Left colon (tissue), 2 donors: ENCODE data around the gene SLC2A10. TPM values are rescaled to one million over a fixed set of nuclear protein-coding genes. Genes with fewer than 3 reads are reported as not detected.

Source experiments
- ATAC-seq: fragments of 200-7000 bp; cut with Tn5 transposase; one replicate; pipeline ENCODE4 v1.9.1; 2020; ENCODE audit warnings: mild to moderate bottlenecking, moderate library complexity
- DNase-seq, 2 donors: peaks; one replicate each; pipeline ENCODE4 v3.0.0-alpha.2; 2020
- intact Hi-C, 2 donors: fragments of 100-400 bp; cut with DNase I in 1 of 2; cut with micrococcal nuclease in 1 of 2; formaldehyde crosslinking; loops; one replicate each; pipeline versions ENCODE4 v1.11.2 to v1.14.0; 2022; cut with DNase I, micrococcal nuclease
- total RNA-seq, 2 donors: library from RNA; stranded (reverse); fragmentation: NEBNext Ultra II Directional; extraction: Animal tissue kit (Norgen Biotek cat#: 25700); gene quantifications; one replicate each; pipeline ENCODE4 v1.2.1, GENCODE V29; 2021
- donor health status: DM: no; HTN: no; CAD: no.
- donor health status: DM: yes; HTN: yes; CAD: no.

Gene SLC2A10
- total RNA-seq, 2 donors from 2014 or later = 29.1 to 29.6 TPM

GRCh38 chr20:46717818-46718541, 8.5 kb downstream of the SLC2A10 start:
- no peak for DNase-seq
- no peak for ATAC-seq
- intact Hi-C loops = no loop called here

GRCh38 chr20:46720019-46720418, 10.6 kb downstream of the SLC2A10 start:
- intact Hi-C loops = no loop called here
- DNase-seq = no peak
- no peak for ATAC-seq

- no peak for DNase-seq
- ATAC-seq = no peak
- intact Hi-C loops = no loop called here
Observed at GRCh38 chr20:46720776-46721425, 11.5 kb downstream of the SLC2A10 start.

- intact Hi-C loops = no loop called here
- ATAC-seq (no peak), DNase-seq (peak in 1 of 2 donors; percentile 2)
Observed at GRCh38 chr20:46721476-46721875, 12.0 kb downstream of the SLC2A10 start.

- no peak for ATAC-seq
- intact Hi-C loops = no loop called here
- DNase-seq = peak in 1 of 2 donors; percentile 1
Observed at GRCh38 chr20:46722450-46722849, 13.0 kb downstream of the SLC2A10 start.

GRCh38 chr20:46723039-46723438, 13.6 kb downstream of the SLC2A10 start:
- intact Hi-C loops = no loop called here
- ATAC-seq = no peak
- DNase-seq = peak in 1 of 2 donors; percentile 5

GRCh38 chr20:46724343-46724959, 15.0 kb downstream of the SLC2A10 start:
- no peak for DNase-seq
- intact Hi-C loops = no loop called here
- no peak for ATAC-seq

- ATAC-seq (no peak), DNase-seq (peak in 1 of 2 donors; percentile 16)
- intact Hi-C loops = no loop called here
Observed at GRCh38 chr20:46725186-46726165, 16.0 kb downstream of the SLC2A10 start.

- DNase-seq (no peak), ATAC-seq (no peak)
- intact Hi-C loops = no loop called here
Observed at GRCh38 chr20:46731770-46732169, 22.3 kb downstream of the SLC2A10 start.

- intact Hi-C loops = no loop called here
- no peak for ATAC-seq
Observed at GRCh38 chr20:46735436-46735835, 26.0 kb downstream of the SLC2A10 start.

GRCh38 chr20:46739431-46740213, 30.2 kb downstream of the SLC2A10 start:
- DNase-seq (peak in 1 of 2 donors; percentile 16), ATAC-seq (peak; percentile 62)
- intact Hi-C loops = no loop called here

More at GRCh38 chr20:46735436-46735835, 26.0 kb downstream of the SLC2A10 start:
- no peak for DNase-seq

- no peak for ATAC-seq
- DNase-seq = peak in 1 of 2 donors; percentile 20
- intact Hi-C loops = no loop called here
Observed at GRCh38 chr20:46740214-46740609, 30.8 kb downstream of the SLC2A10 start.

- DNase-seq (peak in 1 of 2 donors; percentile 4), ATAC-seq (no peak)
- intact Hi-C loops = no loop called here
Observed at GRCh38 chr20:46741924-46742668, 32.6 kb downstream of the SLC2A10 start.

- intact Hi-C loops = no loop called here
- no peak for DNase-seq
- no peak for ATAC-seq
Observed at GRCh38 chr20:46742669-46743045, 33.2 kb downstream of the SLC2A10 start.

- ATAC-seq (no peak), DNase-seq (peak in 1 of 2 donors; percentile 1)
- intact Hi-C loops = no loop called here
Observed at GRCh38 chr20:46743088-46743487, 33.6 kb downstream of the SLC2A10 start.

GRCh38 chr20:46746956-46747526, 37.6 kb downstream of the SLC2A10 start:
- intact Hi-C loops = no loop called here
- DNase-seq (peak in 1 of 2 donors; percentile 23), ATAC-seq (peak; percentile 56)

GRCh38 chr20:46749147-46749546, 39.7 kb downstream of the SLC2A10 start:
- DNase-seq (no peak), ATAC-seq (no peak)
- intact Hi-C loops = no loop called here
